GM08714 (cell line): ENCODE measurements around the gene AGL.
"Not testable (repeated sequence)": the region's sequence is repeated elsewhere in the genome, so short reads cannot be mapped to it uniquely, and the experiment has no call there.

ENCODE experiments used
- H3K4me3 ChIP-seq: fragments of 200-500 bp; sonication (Bioruptor generic); 2 replicates; pipeline ENCODE4 v1.5.1; 2014; ENCODE audit warnings: mild to moderate bottlenecking, low read length, inconsistent platforms
- ZNF274 ChIP-seq: IDR thresholded peaks from 2 replicates; pipeline ENCODE4 v1.6.1; 2012; ENCODE audit warnings: mild to moderate bottlenecking, low read depth, low read length

AGL gene

GRCh38 chr1:99956755-99957154 lies 106.6 kb downstream of the AGL start:
- no peak overlapping the region for H3K4me3 ChIP-seq
- no peak for TF ChIP-seq ZNF274

- no peak for TF ChIP-seq ZNF274
- no peak overlapping the region for H3K4me3 ChIP-seq
Observed at GRCh38 chr1:99957818-99958217, 107.7 kb downstream of the AGL start.

GRCh38 chr1:99959189-99959705 lies 109.1 kb downstream of the AGL start:
- H3K4me3 ChIP-seq, result not testable (repeated sequence)

- not testable (repeated sequence) for H3K4me3 ChIP-seq
Observed at GRCh38 chr1:99960260-99960659, 110.1 kb downstream of the AGL start.

- no peak overlapping the region for H3K4me3 ChIP-seq
- TF ChIP-seq ZNF274, result no peak
Observed at GRCh38 chr1:99963041-99963795, 113.1 kb downstream of the AGL start.

- no peak overlapping the region for H3K4me3 ChIP-seq
- no peak for TF ChIP-seq ZNF274
Observed at GRCh38 chr1:99964806-99965205, 114.6 kb downstream of the AGL start.

- H3K4me3 ChIP-seq, result no peak overlapping the region
- TF ChIP-seq ZNF274, result no peak
Observed at GRCh38 chr1:99965646-99966375, 115.7 kb downstream of the AGL start.

GRCh38 chr1:99968214-99968613 lies 118.1 kb downstream of the AGL start:
- H3K4me3 ChIP-seq, result no peak overlapping the region
- no peak for TF ChIP-seq ZNF274

- no peak for TF ChIP-seq ZNF274
- H3K4me3 ChIP-seq, result peak overlapping the region; percentile 88
Observed at GRCh38 chr1:99969260-99969728, 119.1 kb downstream of the AGL start.

GRCh38 chr1:99969729-99970621 lies 119.8 kb downstream of the AGL start, which contains the start of gene SLC35A3:
Gene SLC35A3 (plus strand): TSS chr1:99969996. CDS start chr1:99993555, 23,559 bp downstream.
- peak within 1 kb of the TSS; percentile 88 for H3K4me3 ChIP-seq
- no peak for TF ChIP-seq ZNF274

GRCh38 chr1:99970713-99971255 lies 120.6 kb downstream of the AGL start:
- H3K4me3 ChIP-seq, result peak overlapping the region; percentile 88

GRCh38 chr1:99972066-99972465 lies 121.9 kb downstream of the AGL start:
- H3K4me3 ChIP-seq, result not testable (repeated sequence)

More at GRCh38 chr1:99970713-99971255, 120.6 kb downstream of the AGL start:
- no peak for TF ChIP-seq ZNF274
